ENCODE results near the gene CACNA1A. TPM values are rescaled to one million over a fixed set of nuclear protein-coding genes. Genes with fewer than 3 reads are reported as not detected.

The CACNA1A gene
- total and polyA plus RNA-seq, 2 experiments from 2014 or later: 2.0 TPM

- H2AFZ ChIP-seq: no peak overlapping the region
- no peaks in the 10 kb centered on the region for H3K4me1 ChIP-seq (ENCODE audit: insufficient read depth)
- WGBS (ENCODE audit: low lambda C conversion rate, missing lambda C conversion rate): 91% methylated on average over 2 of the region's 2 CpGs
- no peaks in the 10 kb centered on the region for H3K79me2 ChIP-seq
- H3K27me3 ChIP-seq: no peaks in the 10 kb centered on the region
- no peak overlapping the region for H3K4me2 ChIP-seq
- H3K4me3 ChIP-seq: no peak overlapping the region
- H3K36me3 ChIP-seq (replicated peaks; ENCODE audit: insufficient read depth, low read depth): no peaks in the 10 kb centered on the region
- H3K27ac ChIP-seq: no peak overlapping the region
- H4K20me1 ChIP-seq (ENCODE audit: insufficient read depth, poor library complexity, severe bottlenecking): no peaks in the 10 kb centered on the region
- no peak for TF ChIP-seq EZH2phosphoT487 (IDR thresholded peaks at IDR 0.05; ENCODE audit: low read depth, severe bottlenecking, unreplicated experiment)
- TF ChIP-seq EZH2 (IDR thresholded peaks at IDR 0.05; ENCODE audit: borderline replicate concordance): no peak
- TF ChIP-seq, protein P1, sequence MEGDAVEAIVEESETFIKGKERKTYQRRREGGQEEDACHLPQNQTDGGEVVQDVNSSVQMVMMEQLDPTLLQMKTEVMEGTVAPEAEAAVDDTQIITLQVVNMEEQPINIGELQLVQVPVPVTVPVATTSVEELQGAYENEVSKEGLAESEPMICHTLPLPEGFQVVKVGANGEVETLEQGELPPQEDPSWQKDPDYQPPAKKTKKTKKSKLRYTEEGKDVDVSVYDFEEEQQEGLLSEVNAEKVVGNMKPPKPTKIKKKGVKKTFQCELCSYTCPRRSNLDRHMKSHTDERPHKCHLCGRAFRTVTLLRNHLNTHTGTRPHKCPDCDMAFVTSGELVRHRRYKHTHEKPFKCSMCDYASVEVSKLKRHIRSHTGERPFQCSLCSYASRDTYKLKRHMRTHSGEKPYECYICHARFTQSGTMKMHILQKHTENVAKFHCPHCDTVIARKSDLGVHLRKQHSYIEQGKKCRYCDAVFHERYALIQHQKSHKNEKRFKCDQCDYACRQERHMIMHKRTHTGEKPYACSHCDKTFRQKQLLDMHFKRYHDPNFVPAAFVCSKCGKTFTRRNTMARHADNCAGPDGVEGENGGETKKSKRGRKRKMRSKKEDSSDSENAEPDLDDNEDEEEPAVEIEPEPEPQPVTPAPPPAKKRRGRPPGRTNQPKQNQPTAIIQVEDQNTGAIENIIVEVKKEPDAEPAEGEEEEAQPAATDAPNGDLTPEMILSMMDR (IDR thresholded peaks at IDR 0.05; ENCODE audit: poor library complexity): no peak
- no peaks in the 10 kb centered on the region for H3K9me3 ChIP-seq (ENCODE audit: low read depth)
- no peaks in the 10 kb centered on the region for H3K9me2 ChIP-seq (replicated peaks; ENCODE audit: insufficient read depth)
- DNase-seq (ENCODE audit: low spot score): no peak
Measured at GRCh38 chr19:13297023-13297422, 209.3 kb downstream of the CACNA1A start.

DNA sequence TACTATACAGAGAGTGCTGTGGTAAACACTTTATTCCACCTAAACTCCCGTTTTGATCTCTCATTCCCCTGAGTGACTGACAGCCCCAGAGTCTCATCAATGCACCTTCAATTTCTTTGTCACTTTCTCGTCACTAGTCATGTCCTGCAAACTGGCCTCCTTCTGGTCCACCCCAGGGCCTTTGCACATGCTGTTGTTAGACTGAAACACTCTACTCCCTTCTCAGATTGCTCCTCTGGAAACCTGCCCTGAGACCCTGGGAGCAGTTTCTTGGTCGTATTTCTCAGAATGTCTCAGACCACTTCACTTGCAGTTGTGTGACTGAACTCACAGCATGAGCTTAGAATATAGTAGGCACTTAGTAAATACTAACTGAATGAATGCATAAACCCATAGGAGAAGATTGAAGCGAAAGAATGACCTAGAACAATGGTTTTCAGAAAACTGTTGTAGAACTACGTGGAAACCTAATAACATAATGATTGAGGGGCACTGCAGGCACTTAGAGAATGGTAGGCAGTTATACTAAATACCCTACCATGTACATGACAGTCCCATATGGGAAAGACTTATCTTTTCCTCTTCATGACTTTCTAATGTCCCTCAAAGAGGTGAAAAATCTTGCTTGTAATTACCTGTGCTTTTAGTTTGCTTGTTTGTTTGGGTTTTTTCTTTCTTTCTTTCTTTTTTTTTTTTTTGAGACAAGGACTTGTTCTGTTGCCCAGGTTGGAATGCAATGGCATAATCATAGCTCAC, 211.3 kb downstream of the CACNA1A start:
- WGBS (ENCODE audit: low lambda C conversion rate, missing lambda C conversion rate): 82% methylated on average over 5 of the region's 5 CpGs
- Histone ChIP-seq H3K27ac (no peak overlapping the region), H3K36me3 (replicated peaks; ENCODE audit: insufficient read depth, low read depth) (no peaks in the 10 kb centered on the region), H3K27me3 (no peaks in the 10 kb centered on the region), H3K79me2 (no peaks in the 10 kb centered on the region), H3K4me3 (no peak overlapping the region), H4K20me1 (ENCODE audit: insufficient read depth, poor library complexity, severe bottlenecking) (no peaks in the 10 kb centered on the region), H3K4me2 (no peak overlapping the region), H3K4me1 (ENCODE audit: insufficient read depth) (no peaks in the 10 kb centered on the region), H3K9me2 (replicated peaks; ENCODE audit: insufficient read depth) (no peaks in the 10 kb centered on the region), H2AFZ (no peak overlapping the region), H3K9me3 (ENCODE audit: low read depth) (no peaks in the 10 kb centered on the region)
- no peak for DNase-seq (ENCODE audit: low spot score)
- TF ChIP-seq EZH2 (IDR thresholded peaks at IDR 0.05; ENCODE audit: borderline replicate concordance) (no peak), EZH2phosphoT487 (IDR thresholded peaks at IDR 0.05; ENCODE audit: low read depth, severe bottlenecking, unreplicated experiment) (no peak)
- TF ChIP-seq, protein P1 (IDR thresholded peaks at IDR 0.05; ENCODE audit: poor library complexity): no peak

GRCh38 chr19:13291913-13292312, 214.4 kb downstream of the CACNA1A start:
- H3K4me3 ChIP-seq: no peak overlapping the region
- no peaks in the 10 kb centered on the region for H3K27me3 ChIP-seq
- no peak overlapping the region for H2AFZ ChIP-seq
- no peak overlapping the region for H3K4me2 ChIP-seq
- no peaks in the 10 kb centered on the region for H3K79me2 ChIP-seq
- H3K4me1 ChIP-seq (ENCODE audit: insufficient read depth): no peaks in the 10 kb centered on the region
- no peak for DNase-seq (ENCODE audit: low spot score)
- WGBS (ENCODE audit: low lambda C conversion rate, missing lambda C conversion rate): 87% methylated on average over 3 of the region's 3 CpGs
- no peaks in the 10 kb centered on the region for H3K36me3 ChIP-seq (replicated peaks; ENCODE audit: insufficient read depth, low read depth)
- H4K20me1 ChIP-seq (ENCODE audit: insufficient read depth, poor library complexity, severe bottlenecking): no peaks in the 10 kb centered on the region
- TF ChIP-seq, protein P1 (IDR thresholded peaks at IDR 0.05; ENCODE audit: poor library complexity): no peak
- TF ChIP-seq EZH2phosphoT487 (IDR thresholded peaks at IDR 0.05; ENCODE audit: low read depth, severe bottlenecking, unreplicated experiment) (no peak), EZH2 (IDR thresholded peaks at IDR 0.05; ENCODE audit: borderline replicate concordance) (no peak)
- no peaks in the 10 kb centered on the region for H3K9me2 ChIP-seq (replicated peaks; ENCODE audit: insufficient read depth)
- no peaks in the 10 kb centered on the region for H3K9me3 ChIP-seq (ENCODE audit: low read depth)
- no peak overlapping the region for H3K27ac ChIP-seq
